Measurements from ENCODE around the gene RNU4-1. TPM values are rescaled to one million over a fixed set of nuclear protein-coding genes. Genes with fewer than 3 reads are reported as not detected.
A peak's percentile ranks its signal among the peaks of the same experiment; 100 is the strongest.

The RNU4-1 gene
- total and polyA plus RNA-seq, 9 of the 15 experiments (the other 6 are each of a cell fraction or from before 2014, with no cell fraction given) = under 0.01 to 19,719 (median 3,563) TPM; not detected in 4

DNA sequence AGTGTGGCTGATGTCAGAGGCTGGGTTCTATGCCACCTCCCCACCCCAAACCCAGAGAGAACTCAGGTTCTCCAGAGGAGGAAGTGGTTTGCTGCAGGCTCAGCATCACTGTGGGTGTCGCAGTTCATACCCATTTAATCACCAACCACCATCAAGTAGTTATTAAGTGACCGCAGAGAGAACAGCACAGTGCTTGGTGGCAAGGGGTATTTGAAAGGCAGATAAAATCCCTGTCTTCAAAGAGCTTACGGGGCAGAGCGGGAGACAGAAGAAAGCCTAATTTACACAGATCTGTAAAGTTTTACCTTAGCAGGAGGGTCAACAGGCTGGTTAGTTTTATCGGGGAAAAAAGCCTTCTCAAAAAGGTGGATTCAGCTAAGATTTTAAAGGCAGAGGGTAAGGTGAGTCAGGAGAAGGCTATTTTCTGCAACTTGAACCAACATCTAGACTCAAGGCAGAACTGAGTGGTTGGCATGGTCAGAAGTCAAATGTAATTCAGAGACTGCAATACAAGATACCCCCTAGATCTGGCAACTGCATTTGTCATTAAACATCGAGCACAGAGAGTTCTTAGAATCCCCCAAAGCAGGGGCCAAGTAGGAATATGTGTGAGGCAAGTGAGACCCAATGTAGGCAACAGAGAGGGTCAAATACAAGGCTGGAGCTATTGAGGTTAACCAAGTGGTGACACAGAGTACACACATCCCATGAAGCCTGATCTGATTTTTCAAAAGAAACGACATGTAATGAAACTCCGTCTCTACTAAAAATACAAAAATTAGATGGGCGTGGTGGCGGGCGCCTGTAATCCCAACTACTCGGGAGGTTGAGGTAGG lies 40.7 kb downstream of the RNU4-1 start:
- no peak overlapping the region for H3K4me3 ChIP-seq

More for the DNA sequence above, 40.7 kb downstream of the RNU4-1 start:
- Histone ChIP-seq H2AFZ (ENCODE audit: low read depth, low read length) (no peak overlapping the region), H3K4me2 (ENCODE audit: insufficient read depth, low read length) (no peak overlapping the region), H3K9ac (ENCODE audit: insufficient read depth in 1 of 2, low read depth in 2 of 2, low read length in 2 of 2) (no peak overlapping the region; a peak in 1 of 4 replicates), H3K9me1 (ENCODE audit: control insufficient read depth, insufficient read depth, low read length) (peaks cover 3% of the 10 kb centered on the region), H3K27ac (ENCODE audit: extremely low read depth, low read depth, low read length) (no peak overlapping the region), H3K9me3 (replicated peaks; ENCODE audit: control insufficient read depth, insufficient read depth, low read depth, low read length) (no peaks in the 10 kb centered on the region), H3K36me3 (ENCODE audit: control insufficient read depth, insufficient read depth, low read length) (peaks cover 13% of the 10 kb centered on the region; the same call in 1 of the 3 replicates), H3K27me3 (ENCODE audit: control insufficient read depth in 2 of 2, insufficient read depth in 2 of 2, low read length in 2 of 2) (no peaks in the 10 kb centered on the region), H4K20me1 (replicated peaks; ENCODE audit: control insufficient read depth, insufficient read depth, low read length) (peaks cover 19% of the 10 kb centered on the region), H3K79me2 (ENCODE audit: control insufficient read depth, insufficient read depth, low read length) (peaks cover 30% of the 10 kb centered on the region), H3K4me1 (replicated peaks in 1 of 2; ENCODE audit: control insufficient read depth in 2 of 2, insufficient read depth in 2 of 2, low read length in 2 of 2) (peaks cover 28 to 34% of the 10 kb centered on the region in 2 experiments)
- no peak for DNase-seq (ENCODE audit: extremely low read depth in 1 of 4, low spot score in 3 of 4)
- BruUV-seq (replicated peaks) = no TSS peak
- ChIA-PET CTCF (ENCODE audit: low intra/inter-chr PET ratio) (no interaction called here), POLR2A (interaction anchor here (0.9 to 6.8 kb wide), 5 partner anchors 9 to 61 kb away, joined by 3 to 53 read pairs (median 4); partner anchors contain the start of genes RNU4-1, RNU4-2 and RPLP0)
- 70% methylated on average over 12 of the region's 12 CpGs for WGBS (ENCODE audit: insufficient coverage, low coverage, missing lambda C conversion rate)
- intact Hi-C loops (cut with micrococcal nuclease) (no loop called here), in situ Hi-C loops (cut with MboI) (no loop called here)
- FAIRE-seq = no peak
- TF ChIP-seq NR2C2 (CRISPR knock-in tag; IDR thresholded peaks at IDR 0.05) = no peak
- TF ChIP-seq NR2C2 (tag; IDR thresholded peaks at IDR 0.05) = peak; percentile 14; the same call in 1 of the 2 replicates
- no peak for TF ChIP-seq NFIC (IDR thresholded peaks at IDR 0.05)
- 0 out of 2 replicates have a peak, but pooled peaks have one; percentile 53 for TF ChIP-seq ZNF134 (CRISPR knock-in tag; conservative IDR thresholded peaks at IDR 0.05)
- no peak for TF ChIP-seq PHB2 (IDR thresholded peaks at IDR 0.05; ENCODE audit: low read depth)
- TF ChIP-seq, protein P1, sequence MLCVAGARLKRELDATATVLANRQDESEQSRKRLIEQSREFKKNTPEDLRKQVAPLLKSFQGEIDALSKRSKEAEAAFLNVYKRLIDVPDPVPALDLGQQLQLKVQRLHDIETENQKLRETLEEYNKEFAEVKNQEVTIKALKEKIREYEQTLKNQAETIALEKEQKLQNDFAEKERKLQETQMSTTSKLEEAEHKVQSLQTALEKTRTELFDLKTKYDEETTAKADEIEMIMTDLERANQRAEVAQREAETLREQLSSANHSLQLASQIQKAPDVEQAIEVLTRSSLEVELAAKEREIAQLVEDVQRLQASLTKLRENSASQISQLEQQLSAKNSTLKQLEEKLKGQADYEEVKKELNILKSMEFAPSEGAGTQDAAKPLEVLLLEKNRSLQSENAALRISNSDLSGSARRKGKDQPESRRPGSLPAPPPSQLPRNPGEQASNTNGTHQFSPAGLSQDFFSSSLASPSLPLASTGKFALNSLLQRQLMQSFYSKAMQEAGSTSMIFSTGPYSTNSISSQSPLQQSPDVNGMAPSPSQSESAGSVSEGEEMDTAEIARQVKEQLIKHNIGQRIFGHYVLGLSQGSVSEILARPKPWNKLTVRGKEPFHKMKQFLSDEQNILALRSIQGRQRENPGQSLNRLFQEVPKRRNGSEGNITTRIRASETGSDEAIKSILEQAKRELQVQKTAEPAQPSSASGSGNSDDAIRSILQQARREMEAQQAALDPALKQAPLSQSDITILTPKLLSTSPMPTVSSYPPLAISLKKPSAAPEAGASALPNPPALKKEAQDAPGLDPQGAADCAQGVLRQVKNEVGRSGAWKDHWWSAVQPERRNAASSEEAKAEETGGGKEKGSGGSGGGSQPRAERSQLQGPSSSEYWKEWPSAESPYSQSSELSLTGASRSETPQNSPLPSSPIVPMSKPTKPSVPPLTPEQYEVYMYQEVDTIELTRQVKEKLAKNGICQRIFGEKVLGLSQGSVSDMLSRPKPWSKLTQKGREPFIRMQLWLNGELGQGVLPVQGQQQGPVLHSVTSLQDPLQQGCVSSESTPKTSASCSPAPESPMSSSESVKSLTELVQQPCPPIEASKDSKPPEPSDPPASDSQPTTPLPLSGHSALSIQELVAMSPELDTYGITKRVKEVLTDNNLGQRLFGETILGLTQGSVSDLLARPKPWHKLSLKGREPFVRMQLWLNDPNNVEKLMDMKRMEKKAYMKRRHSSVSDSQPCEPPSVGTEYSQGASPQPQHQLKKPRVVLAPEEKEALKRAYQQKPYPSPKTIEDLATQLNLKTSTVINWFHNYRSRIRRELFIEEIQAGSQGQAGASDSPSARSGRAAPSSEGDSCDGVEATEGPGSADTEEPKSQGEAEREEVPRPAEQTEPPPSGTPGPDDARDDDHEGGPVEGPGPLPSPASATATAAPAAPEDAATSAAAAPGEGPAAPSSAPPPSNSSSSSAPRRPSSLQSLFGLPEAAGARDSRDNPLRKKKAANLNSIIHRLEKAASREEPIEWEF (CRISPR knock-in tag; IDR thresholded peaks at IDR 0.05) = no peak
- TF ChIP-seq TRIM25 (IDR thresholded peaks at IDR 0.05; ENCODE audit: borderline replicate concordance) = no peak
- no peak for TF ChIP-seq NR2F6 (CRISPR knock-in tag; IDR thresholded peaks at IDR 0.05)
- no peak for TF ChIP-seq TGIF2 (CRISPR knock-in tag; IDR thresholded peaks at IDR 0.05)
- peak; percentile 78; the same call in 1 of the 2 replicates for TF ChIP-seq SPI1 (IDR thresholded peaks at IDR 0.05; ENCODE audit: borderline replicate concordance, low read depth, low read length)
- no peak for ATAC-seq
